NCI-H748 (cell line): Measurements from ENCODE around the gene OPN1LW.
"Not testable (repeated sequence)": the region's sequence is repeated elsewhere in the genome, so short reads cannot be mapped to it uniquely, and the experiment has no call there.

Source experiments
- DNase-seq: peaks from one replicate; lab custom pipeline; 2025; ENCODE audit not compliant: unreplicated experiment; lab: John Stamatoyannopoulos, UW

Gene OPN1LW

GRCh38 chrX:154144010-154144409, at the start of gene OPN1LW:
Gene OPN1LW (plus strand): TSS chrX:154144243. CDS start chrX:154144284, 41 bp downstream.
- DNase-seq, result not testable (repeated sequence)

GRCh38 chrX:154094833-154095232, 49.2 kb upstream of the OPN1LW start:
- no peak for DNase-seq

DNA sequence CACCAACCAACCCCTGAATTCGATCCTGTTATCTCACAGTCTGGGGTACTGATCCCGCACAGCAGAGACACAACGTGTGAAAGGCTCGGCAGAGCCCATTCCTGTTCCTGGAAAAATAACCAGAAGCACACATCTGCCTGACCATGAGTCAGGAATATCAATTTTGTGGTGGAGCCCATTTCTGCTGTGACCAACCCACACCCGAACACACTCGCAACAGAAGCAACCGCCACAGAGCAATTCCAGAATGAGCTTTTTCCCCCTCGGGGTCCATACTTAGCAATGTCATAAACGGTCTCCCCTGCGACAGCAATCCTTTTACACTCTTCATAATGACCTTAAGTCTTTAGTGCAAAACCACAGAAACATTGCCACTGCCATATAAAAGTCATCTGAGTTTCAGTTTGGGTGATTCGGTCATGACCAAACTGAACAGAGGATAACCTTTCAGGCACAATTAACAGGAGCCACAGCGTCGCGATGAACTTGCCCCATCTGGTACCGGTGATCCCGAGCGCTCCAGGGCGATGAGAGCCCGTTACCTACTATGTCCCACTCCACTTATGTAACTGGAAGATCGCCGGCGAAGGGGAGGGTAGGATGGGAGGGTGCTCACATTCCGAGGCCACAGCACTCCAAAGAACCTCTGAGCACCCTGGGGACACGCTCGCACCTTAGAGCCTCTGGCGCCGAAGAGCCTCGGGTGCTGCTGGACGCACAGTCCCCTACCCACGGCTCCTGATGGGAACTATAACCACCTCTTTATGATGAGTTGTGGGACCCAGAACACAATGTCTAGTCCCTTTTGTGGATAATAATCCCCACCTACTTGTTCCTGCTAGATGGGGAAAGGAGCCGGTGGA, 47.7 kb upstream of the OPN1LW start:
- DNase-seq, result peak; percentile 53

DNA sequence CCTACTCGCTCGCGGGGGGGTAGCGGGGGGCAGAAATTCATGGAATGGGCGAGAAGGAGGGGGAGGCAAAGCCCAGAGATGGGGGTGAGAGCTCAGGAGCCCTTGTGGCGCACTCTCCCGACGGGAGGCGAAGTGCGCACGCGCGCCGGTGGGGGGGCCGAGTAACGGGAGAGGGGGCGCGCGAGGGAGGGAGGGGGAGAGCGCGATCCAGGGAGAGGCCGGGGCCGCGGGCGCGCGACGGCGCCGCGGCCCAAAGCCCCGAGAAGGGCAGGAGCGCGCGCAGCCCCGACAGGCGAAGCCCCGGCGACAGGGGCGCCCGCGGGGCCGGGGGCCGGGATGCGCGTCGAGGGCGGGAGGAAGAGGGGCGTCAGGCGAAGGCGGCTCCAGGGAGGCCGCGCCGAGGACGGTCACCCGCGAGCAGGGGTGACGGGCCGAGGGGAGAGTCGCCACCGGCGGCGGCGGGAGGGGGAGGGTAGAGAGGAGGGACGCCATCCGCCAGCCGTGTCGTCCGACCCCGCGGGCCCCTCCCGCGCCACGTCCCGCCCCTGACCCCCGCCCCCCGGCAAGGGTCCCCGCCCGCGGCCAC, 46.9 kb upstream of the OPN1LW start:
- peak; percentile 88 for DNase-seq

- peak; percentile 95 for DNase-seq
Measured at GRCh38 chrX:154097589-154098541, 46.2 kb upstream of the OPN1LW start, which contains the start of gene MECP2. Gene MECP2 (minus strand): TSS chrX:154097717.

DNA sequence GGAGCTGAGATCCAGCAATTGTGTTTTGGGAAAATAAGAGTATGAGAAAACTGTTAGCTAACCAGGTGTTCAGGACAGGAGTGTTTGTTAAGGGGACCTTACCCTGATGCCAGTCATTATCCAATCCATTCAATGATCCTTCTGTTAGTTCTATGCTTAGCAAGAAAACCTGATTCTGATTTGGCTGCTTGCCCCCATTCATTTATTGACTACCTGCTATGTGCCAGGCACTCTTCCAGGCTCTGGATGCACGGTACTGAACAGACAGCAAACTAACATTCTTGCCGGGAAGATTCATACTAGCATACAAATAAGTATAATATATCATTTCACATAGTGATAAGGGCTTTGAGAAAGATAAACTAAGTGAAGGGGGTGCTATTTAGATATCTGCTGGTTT, 45.5 kb upstream of the OPN1LW start:
- no peak for DNase-seq

GRCh38 chrX:154113729-154114128, 30.3 kb upstream of the OPN1LW start:
- no peak for DNase-seq

DNA sequence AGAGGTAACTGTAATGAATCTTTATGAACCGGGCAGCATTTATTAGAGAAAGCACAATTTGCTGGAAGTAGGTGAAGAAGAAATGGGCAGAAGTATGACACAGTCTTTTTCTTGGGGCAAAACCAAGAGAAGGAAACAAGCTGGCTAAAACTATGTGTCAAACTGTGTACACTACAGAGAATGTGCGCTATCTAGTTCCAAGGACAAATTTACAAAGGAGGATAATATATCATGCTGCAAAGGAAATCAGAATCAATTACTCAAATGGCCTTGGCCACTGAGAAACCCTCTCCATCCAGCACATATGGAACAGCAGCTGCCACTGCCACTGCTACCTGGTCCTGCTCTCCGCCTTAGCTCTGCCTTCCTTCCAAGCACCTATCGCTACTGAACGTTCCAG, 29.4 kb upstream of the OPN1LW start:
- DNase-seq, result no peak

- DNase-seq, result no peak
Measured at GRCh38 chrX:154115071-154115470, 29.0 kb upstream of the OPN1LW start.

DNA sequence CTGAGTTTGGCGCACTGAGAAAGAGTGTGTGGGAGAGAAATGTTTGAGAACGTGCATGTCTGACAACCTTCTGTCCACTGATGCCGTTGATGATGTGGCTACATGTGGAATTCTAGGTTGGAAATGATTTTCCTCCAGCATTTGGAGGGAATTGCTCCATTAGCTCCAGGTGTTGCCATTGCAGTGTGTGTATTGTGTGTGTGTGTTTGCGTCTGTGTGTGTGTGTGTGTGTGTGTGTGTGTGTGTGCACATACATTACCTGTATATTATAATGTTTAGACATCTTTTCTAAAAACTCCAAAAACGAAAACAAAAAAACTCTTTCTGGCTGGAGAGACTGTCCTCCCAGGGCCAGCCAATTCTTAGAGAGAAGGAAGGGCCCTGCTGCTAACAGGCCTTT, 28.3 kb upstream of the OPN1LW start:
- no peak for DNase-seq

DNA sequence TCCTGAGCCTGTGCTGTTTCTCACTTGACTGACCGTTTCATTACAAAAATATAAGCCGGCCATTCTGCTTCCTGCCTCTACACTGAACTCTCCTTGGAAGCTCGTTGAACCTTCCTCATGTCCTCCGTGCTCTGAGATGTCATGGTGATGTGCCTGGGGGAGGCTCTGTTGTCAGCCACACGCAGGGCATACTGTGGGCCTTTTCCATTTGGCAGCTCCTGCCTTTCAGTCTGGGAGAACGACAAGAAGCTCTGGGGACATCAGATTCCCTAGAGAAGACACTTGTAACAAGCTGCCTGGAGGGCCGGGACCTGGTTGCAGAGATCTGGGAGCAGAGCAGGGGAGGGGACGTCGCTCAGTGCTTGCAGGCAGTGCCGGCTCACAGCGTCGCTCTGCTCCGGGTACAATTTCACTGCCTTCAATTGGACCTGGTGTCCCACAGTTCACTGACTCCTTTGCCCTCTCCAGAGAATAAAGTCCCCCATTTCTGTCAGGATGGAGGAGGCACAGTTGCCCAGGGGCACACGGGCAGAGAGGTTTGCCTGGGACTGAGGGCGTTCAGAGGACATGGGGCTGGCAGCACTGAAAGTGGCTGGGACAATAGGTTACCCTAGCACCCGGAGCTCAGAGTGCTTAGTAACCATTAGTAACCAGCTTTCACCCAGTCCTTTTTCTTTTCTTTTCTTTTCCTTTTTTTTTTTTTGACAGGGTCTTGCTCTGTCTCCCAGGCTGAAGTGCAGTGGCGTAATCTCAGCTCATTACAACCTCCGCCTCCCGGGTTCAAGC, 27.4 kb upstream of the OPN1LW start:
- no peak for DNase-seq

DNA sequence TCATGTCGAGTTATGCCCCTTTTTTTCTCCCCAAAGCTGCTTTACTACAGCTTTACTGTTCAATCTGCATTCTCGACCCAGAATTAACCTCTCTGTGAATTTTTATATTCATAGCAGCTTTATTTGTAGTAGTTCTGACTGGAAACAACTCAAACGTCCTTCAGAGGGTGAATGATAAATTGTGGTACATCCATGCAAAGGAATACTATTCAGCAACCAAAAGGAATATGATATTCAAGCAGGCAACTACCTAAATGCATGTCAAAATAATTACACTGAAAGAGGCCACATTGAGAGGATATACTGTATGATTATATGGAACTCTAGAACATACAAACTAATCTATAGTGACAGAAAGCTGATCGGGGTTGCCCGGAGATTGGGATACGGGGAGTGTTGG, 26.5 kb upstream of the OPN1LW start:
- DNase-seq, result no peak

DNA sequence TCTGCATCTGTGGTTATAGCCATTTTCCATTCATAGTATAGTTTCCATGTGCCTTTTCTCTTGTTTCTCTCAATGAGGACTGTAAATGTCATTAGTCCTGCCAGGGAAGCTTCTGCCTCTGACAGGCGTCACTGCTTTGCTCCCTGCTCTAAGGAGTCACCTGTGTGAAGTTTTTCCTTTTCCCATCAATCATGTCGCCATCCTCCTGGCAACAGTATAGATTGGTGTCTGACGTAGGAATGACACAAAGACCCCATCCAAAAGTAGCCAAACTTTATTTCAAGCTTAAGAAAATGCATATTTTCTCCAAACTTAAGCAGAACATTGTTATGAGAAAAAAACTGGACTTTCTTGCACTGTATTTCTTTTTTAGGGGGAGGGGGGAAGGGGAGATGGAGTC, 23.5 kb upstream of the OPN1LW start:
- no peak for DNase-seq

DNA sequence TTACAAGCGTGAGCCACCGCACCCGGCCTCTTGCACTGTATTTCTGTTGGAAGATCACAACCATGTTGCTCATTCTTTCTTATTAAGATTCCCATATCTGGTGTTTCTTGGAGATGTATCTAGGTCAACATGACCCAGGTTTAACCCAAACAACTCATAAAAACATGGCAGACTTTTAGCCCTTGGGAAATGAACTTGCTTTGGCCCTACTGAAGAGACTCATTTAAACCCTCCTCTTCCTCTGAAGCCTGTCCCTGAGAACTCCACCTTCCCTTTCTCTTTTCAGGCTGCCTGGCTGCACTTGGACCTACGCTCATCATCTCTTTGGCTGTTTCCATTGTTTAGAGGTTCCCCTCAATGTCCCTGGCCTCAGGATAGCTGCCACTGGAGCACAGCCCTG, 22.8 kb upstream of the OPN1LW start:
- DNase-seq, result no peak

DNA sequence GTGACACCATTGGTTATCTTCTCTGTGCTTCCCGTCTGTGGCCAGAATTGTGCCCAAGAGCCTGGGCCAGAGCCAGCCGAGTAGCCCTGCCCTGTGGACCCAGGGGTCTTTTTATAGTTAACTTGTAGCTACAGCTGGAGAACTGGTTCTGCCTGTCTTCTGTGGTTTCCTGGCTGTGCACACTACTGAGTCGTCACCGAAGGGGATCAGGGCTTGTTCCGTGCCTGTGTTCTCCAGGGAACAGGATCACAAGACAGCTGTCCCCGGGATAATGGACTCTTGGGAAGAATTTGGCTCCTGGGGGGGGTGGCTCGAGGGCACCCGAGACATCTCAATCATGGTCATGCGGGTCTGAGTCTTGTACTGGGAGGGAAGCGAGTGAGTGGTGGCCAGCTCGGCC, 22.1 kb upstream of the OPN1LW start:
- DNase-seq, result no peak

- no peak for DNase-seq
Measured at GRCh38 chrX:154123241-154124219, 20.5 kb upstream of the OPN1LW start.

DNA sequence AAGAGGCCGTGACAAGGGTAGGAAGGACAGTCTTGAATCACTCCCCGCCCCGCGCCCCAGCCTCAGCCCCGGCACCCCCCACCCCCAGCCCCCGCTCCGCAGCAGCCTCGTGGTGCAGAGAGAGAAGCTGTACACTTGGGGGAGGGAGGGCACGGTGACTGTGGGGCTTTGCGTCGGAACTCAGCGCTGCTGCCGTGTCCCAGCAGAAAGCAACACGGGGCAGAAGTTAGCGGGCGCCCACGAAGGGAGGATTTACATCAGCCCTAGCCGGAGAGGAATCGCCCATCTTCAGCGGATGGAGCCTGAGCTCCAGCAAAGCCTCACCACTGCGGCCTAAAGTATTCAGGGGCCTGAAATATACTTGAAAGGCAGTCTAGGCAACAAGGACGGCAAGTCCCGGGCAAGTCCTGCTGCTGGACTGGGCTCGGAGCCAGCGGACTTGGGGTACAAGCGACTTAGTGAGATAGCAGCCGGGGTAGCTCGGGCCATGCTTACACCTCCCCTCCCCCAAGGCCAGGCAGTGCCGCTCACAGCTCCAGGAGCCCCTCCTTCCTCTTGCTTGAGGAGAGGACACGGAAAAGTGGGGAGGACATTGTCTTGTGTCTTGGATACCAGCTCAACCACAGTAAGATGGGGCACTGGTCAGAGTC, 18.5 kb upstream of the OPN1LW start:
- DNase-seq, result no peak

DNA sequence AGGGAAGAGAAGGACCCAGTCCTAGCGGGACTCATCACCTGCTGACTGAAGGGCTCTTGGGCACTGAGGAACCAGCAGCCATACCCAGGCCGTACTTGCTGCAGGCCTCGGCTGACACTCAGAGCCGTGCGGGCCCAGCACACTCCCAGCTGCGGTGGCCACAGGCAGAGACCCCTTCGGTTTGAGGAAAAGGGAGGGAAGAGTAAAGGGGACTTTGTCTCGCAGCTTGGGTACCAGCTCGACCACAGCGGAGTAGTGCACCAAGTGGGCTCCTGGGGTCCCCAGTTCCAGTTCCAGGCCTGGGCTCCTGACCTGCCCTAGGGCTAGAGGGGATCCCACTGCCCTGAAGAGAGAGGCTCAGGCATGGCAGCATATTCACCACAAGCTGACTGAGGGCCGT, 17.9 kb upstream of the OPN1LW start:
- DNase-seq, result no peak

DNA sequence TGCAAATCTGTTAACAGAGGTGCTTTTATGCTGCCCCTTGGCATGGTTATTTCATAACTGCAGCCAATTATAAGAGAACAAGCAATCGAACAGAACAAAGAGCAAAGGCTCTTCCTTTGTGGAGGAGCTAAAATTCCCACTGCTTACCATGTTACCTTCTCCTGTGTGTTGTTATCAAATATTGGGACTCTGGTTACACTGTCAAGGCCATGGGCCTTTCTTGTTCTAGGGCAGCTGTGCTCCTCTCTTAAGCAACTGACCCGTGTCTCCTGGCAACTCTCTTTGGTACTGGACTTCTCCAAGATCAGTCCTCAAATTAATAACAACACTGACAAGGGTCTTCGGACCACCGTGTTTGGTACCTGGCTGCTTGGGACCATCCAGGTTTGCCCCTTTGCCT, 12.1 kb upstream of the OPN1LW start:
- no peak for DNase-seq
